B cell (primary cell): Measurements from ENCODE around the gene GATAD1. TPM values are rescaled to one million over a fixed set of nuclear protein-coding genes. Genes with fewer than 3 reads are reported as not detected.

Experiments used
- ATAC-seq: fragments of 200-7000 bp; cut with Tn5 transposase; one replicate; pipeline ENCODE4 v1.10.0; 2021; ENCODE audit warnings: low read depth, mild to moderate bottlenecking, moderate number of reproducible peaks, moderate library complexity
- CTCF ChIA-PET: fragments of 350-600 bp; sonication (Branson Sonifier 250); formaldehyde crosslinking; loops from one replicate; lab custom pipeline; 2021; ENCODE audit warnings: antibody characterized with exemption, inconsistent platforms; lab: Charles Lee
- POLR2A ChIA-PET: fragments of 350-600 bp; sonication (Branson Sonifier 250); formaldehyde crosslinking; loops from one replicate; lab custom pipeline; 2021; ENCODE audit warnings: antibody characterized with exemption; lab: Charles Lee
- DNase-seq: peaks from one replicate; pipeline ENCODE4 v3.0.0; 2013
- H2AFZ ChIP-seq: 2 replicates; pipeline ENCODE4 v1.6.1; 2012; ENCODE audit warnings: mild to moderate bottlenecking, low read depth, low read length; ENCODE audit not compliant: insufficient read depth, poor library complexity, severe bottlenecking
- H3K27ac ChIP-seq, 2 donors: 1 replicate in 1 of 2; 2 replicates in 1 of 2; pipeline ENCODE4 v1.5.1; 2012 to 2013; ENCODE audit warnings: low read length in 2 of 2, mild to moderate bottlenecking in 2 of 2, moderate library complexity in 1 of 2
- H3K27me3 ChIP-seq, 4 experiments: fragments of 200-600 bp in 1 of 4; sonication (generic) in 1 of 4; replicated peaks in 1 of 4; 1 replicate in 2 of 4; 2 replicates in 2 of 4; pipeline versions ENCODE4 v1.6.1 to v1.7.0; 2013 to 2016; ENCODE audit warnings: low read length in 3 of 4, mild to moderate bottlenecking in 2 of 4, mixed read lengths in 1 of 4, moderate library complexity in 1 of 4; ENCODE audit not compliant: insufficient read depth in 4 of 4, control insufficient read depth in 3 of 4; ENCODE audit errors: control extremely low read depth in 1 of 4
- H3K36me3 ChIP-seq, 2 experiments: replicated peaks in 1 of 2; 1 replicate in 1 of 2; 2 replicates in 1 of 2; pipeline versions ENCODE4 v1.6.1 to v1.7.1; 2013; ENCODE audit warnings: low read length in 1 of 2; ENCODE audit not compliant: insufficient read depth in 2 of 2, control insufficient read depth in 1 of 2; ENCODE audit errors: control extremely low read depth in 1 of 2, extremely low read depth in 1 of 2
- H3K4me1 ChIP-seq, 2 donors: fragments of 200-600 bp in 1 of 2; sonication (generic) in 1 of 2; 1 replicate in 1 of 2; 2 replicates in 1 of 2; pipeline versions ENCODE4 v1.5.1 to v1.6.1; 2013 to 2017; ENCODE audit warnings: low read length in 2 of 2; ENCODE audit not compliant: control insufficient read depth in 2 of 2, insufficient read depth in 2 of 2
- H3K4me2 ChIP-seq: replicated peaks from 2 replicates; pipeline ENCODE3; 2012; ENCODE audit warnings: mild to moderate bottlenecking, low read depth, low read length; ENCODE audit not compliant: poor library complexity, severe bottlenecking
- H3K4me3 ChIP-seq, 5 experiments: fragments of 200-600 bp in 1 of 5; sonication (generic) in 1 of 5; 1 replicate in 3 of 5; 2 replicates in 2 of 5; pipeline versions ENCODE4 v1.5.1 to v1.7.0; 2011 to 2016; ENCODE audit warnings: low read length in 4 of 5, mild to moderate bottlenecking in 4 of 5, low read depth in 2 of 5, control low read depth in 1 of 5, moderate library complexity in 1 of 5; ENCODE audit not compliant: insufficient read depth in 1 of 5; ENCODE audit errors: control extremely low read depth in 1 of 5, extremely low read depth in 1 of 5
- H3K79me2 ChIP-seq: fragments of 200-600 bp; sonication (generic); one replicate; pipeline ENCODE4 v1.6.0; 2016; ENCODE audit warnings: low read length; ENCODE audit not compliant: control insufficient read depth, insufficient read depth
- H3K9ac ChIP-seq: fragments of 200-600 bp; sonication (generic); 2 replicates; pipeline ENCODE4 v1.6.1; 2017; ENCODE audit warnings: mild to moderate bottlenecking, low read length, moderate library complexity
- H3K9me3 ChIP-seq, 3 donors: one replicate each; pipeline versions ENCODE4 v1.6.1 to v1.7.1; 2013; ENCODE audit warnings: low read length in 2 of 3; ENCODE audit not compliant: control insufficient read depth in 2 of 3, insufficient read depth in 1 of 3; ENCODE audit errors: control extremely low read depth in 1 of 3
- H4K20me1 ChIP-seq: 2 replicates; pipeline ENCODE4 v1.6.0; 2012; ENCODE audit warnings: mild to moderate bottlenecking, low read length; ENCODE audit not compliant: insufficient read depth, control insufficient read depth, poor library complexity, severe bottlenecking
- H3K27ac Mint-ChIP-seq: one replicate; pipeline ENCODE4 v1.8.0; 2021; ENCODE audit warnings: mixed read lengths
- H3K27me3 Mint-ChIP-seq: one replicate; pipeline ENCODE4 v1.8.0; 2021; ENCODE audit warnings: mixed read lengths
- H3K4me1 Mint-ChIP-seq: one replicate; pipeline ENCODE4 v1.8.0; 2021; ENCODE audit warnings: mixed read lengths
- H3K4me3 Mint-ChIP-seq: one replicate; pipeline ENCODE4 v1.8.0; 2021; ENCODE audit warnings: mixed read lengths
- H3K9me3 Mint-ChIP-seq: one replicate; pipeline ENCODE4 v1.8.0; 2022; ENCODE audit warnings: mixed read lengths; ENCODE audit not compliant: insufficient read depth
- EZH2 ChIP-seq: IDR thresholded peaks from 2 replicates; pipeline ENCODE4 v1.6.1; 2012; ENCODE audit warnings: borderline replicate concordance, low read depth, mild to moderate bottlenecking, moderate library complexity, low read length; ENCODE audit not compliant: insufficient read depth, poor library complexity, severe bottlenecking
- WGBS: methylation state at CpG from one replicate; pipeline ENCODE4 v1.1.5; 2013; ENCODE audit warnings: missing lambda C conversion rate; ENCODE audit not compliant: insufficient coverage; 5-methylcytosine and 5-hydroxymethylcytosine counted together
- intact Hi-C: fragments of 100-400 bp; cut with micrococcal nuclease; formaldehyde crosslinking; loops from one replicate; pipeline ENCODE4 v1.10.0; 2022
- polyA minus RNA-seq: library from RNA; depleted of rRNA, polyadenylated mRNA; stranded (reverse); fragments of >200 nt; gene quantifications from 2 replicates; pipeline ENCODE4 v1.2.3, GENCODE V29; 2012
- polyA plus RNA-seq: library from polyadenylated mRNA; depleted of rRNA; stranded (reverse); fragments of >200 nt; gene quantifications from 2 replicates; pipeline ENCODE4 v1.2.3, GENCODE V29; 2012
- total RNA-seq, 2 donors: library from RNA; stranded (reverse); fragments of 120-200 nt in 1 of 2; gene quantifications; 1 replicate in 1 of 2; 2 replicates in 1 of 2; pipeline versions ENCODE4 v1.2.3 to v1.2.4, GENCODE V29; 2013 to 2022
- TF ChIP-seq, protein P1 (sequence below): fragments of 200-600 bp; IDR thresholded peaks from one replicate; pipeline ENCODE4 v1.8.0; 2022; ENCODE audit warnings: antibody characterized with exemption, mild to moderate bottlenecking

The GATAD1 gene, protein sequence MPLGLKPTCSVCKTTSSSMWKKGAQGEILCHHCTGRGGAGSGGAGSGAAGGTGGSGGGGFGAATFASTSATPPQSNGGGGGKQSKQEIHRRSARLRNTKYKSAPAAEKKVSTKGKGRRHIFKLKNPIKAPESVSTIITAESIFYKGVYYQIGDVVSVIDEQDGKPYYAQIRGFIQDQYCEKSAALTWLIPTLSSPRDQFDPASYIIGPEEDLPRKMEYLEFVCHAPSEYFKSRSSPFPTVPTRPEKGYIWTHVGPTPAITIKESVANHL
- 65.9 and 71.7 TPM in 2 replicates for total RNA-seq
- 37.2 TPM for total RNA-seq (2013)
- 33.3 and 33.6 TPM in 2 replicates for polyA plus RNA-seq
- polyA minus RNA-seq = 15.1 and 18.1 TPM in 2 replicates

DNA sequence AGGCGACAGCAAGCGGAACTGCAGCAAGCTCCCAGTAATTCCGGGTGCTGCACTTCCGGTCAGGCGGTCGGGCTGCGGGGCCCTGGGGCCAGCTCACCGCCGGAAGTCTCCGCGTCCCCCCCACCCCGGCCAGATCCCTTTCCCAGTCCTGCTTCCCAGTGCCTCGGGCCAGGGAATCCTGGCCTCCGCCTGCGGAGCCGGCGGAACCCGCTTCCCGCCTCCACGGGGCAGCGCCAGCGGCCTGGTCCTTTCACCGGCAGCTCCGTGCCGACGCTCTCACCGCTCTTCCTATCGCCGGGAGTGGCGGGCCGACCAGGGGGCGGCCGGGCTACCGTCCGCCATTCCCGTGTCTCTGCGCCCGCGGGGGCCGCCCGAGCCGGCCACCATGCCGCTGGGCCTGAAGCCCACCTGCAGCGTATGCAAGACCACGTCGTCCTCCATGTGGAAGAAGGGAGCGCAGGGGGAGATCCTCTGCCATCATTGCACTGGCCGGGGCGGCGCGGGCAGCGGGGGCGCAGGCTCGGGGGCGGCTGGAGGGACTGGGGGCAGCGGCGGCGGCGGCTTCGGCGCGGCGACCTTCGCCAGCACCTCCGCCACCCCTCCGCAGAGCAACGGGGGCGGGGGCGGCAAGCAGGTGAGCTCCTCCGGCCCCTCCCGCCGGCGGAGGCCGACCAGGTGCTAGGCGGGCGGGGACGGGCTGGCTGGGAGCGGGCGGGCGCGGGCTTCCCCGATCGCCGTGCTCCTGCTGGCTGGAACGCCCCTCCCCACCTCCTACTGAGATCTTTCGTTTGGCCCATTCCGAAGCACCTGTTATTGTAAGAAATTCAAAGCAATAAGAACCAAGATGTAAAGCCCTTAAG, at the start of gene GATAD1:
Gene GATAD1 (plus strand): TSS at position 138 of the 860 bp plus-strand sequence. CDS start 248 bp downstream, at position 386.
- no peaks in the 10 kb centered on the region for H3K27me3 ChIP-seq
- peak within 1 kb of the TSS; percentile 89 to 97 for H3K27ac ChIP-seq
- intact Hi-C loops = loop anchor here (1.0 to 10.0 kb wide), 11 partner anchors 23 to 1363 kb away; partner anchors contain the start of genes AKAP9, ANKIB1, CYP51A1 and FAM133B
- H3K4me2 ChIP-seq = peak within 1 kb of the TSS; percentile 72
- H3K36me3 ChIP-seq = peaks cover 5 to 24% of the 10 kb centered on the region in 2 experiments
- H3K9me3 Mint-ChIP-seq = peaks cover 2% of the 10 kb centered on the region
- H3K27ac Mint-ChIP-seq = peak within 1 kb of the TSS; percentile 97
- ATAC-seq (peak; percentile 84), DNase-seq (peak; percentile 91)
- TF ChIP-seq, protein P1, sequence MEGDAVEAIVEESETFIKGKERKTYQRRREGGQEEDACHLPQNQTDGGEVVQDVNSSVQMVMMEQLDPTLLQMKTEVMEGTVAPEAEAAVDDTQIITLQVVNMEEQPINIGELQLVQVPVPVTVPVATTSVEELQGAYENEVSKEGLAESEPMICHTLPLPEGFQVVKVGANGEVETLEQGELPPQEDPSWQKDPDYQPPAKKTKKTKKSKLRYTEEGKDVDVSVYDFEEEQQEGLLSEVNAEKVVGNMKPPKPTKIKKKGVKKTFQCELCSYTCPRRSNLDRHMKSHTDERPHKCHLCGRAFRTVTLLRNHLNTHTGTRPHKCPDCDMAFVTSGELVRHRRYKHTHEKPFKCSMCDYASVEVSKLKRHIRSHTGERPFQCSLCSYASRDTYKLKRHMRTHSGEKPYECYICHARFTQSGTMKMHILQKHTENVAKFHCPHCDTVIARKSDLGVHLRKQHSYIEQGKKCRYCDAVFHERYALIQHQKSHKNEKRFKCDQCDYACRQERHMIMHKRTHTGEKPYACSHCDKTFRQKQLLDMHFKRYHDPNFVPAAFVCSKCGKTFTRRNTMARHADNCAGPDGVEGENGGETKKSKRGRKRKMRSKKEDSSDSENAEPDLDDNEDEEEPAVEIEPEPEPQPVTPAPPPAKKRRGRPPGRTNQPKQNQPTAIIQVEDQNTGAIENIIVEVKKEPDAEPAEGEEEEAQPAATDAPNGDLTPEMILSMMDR = peak; percentile 84
- TF ChIP-seq EZH2 = no peak
- H4K20me1 ChIP-seq = no peaks in the 10 kb centered on the region
- H2AFZ ChIP-seq = peak within 1 kb of the TSS; percentile 97
- H3K4me3 ChIP-seq = peak within 1 kb of the TSS; percentile 69 to 97 (median 93)
- H3K79me2 ChIP-seq = peaks cover 4% of the 10 kb centered on the region
- peaks cover 6 to 12% of the 10 kb centered on the region in 2 donors for H3K4me1 ChIP-seq
- under 1% methylated on average over 87 of the region's 87 CpGs for WGBS
- peak within 1 kb of the TSS; percentile 94 for H3K4me3 Mint-ChIP-seq
- peak within 1 kb of the TSS; percentile 98 for H3K9ac ChIP-seq
- H3K27me3 Mint-ChIP-seq = no peaks in the 10 kb centered on the region
- H3K4me1 Mint-ChIP-seq = peaks cover 8% of the 10 kb centered on the region
- H3K9me3 ChIP-seq = no peaks in the 10 kb centered on the region
- POLR2A ChIA-PET = interaction anchor here (0.5 to 2.2 kb wide), 8 partner anchors 24 to 499 kb away, joined by 3 to 17 read pairs (median 5); partner anchors contain the start of genes ANKIB1, CYP51A1, FAM133B and KRIT1
- CTCF ChIA-PET = interaction anchor here (1.0 to 6.4 kb wide), 22 partner anchors 9 to 1159 kb away, joined by 3 to 133 read pairs (median 5); partner anchors contain the start of genes ANKIB1, FAM133B, KRIT1 and LRRD1
